OCI-LY7 (cell line): ENCODE results near the gene MAOA. TPM values are rescaled to one million over a fixed set of nuclear protein-coding genes. Genes with fewer than 3 reads are reported as not detected.

Source experiments
- BruUV-seq: library from RNA; stranded (reverse); fragments of 400-500 nt; replicated peaks from 2 replicates; lab custom pipeline; 2021; lab: Mats Ljungman, UMichigan
- CTCF ChIA-PET: fragments of 300-600 bp; sonication (Branson Sonifier 250); formaldehyde crosslinking; loops from one replicate; lab custom pipeline; 2022; ENCODE audit warnings: antibody characterized with exemption; ENCODE audit not compliant: unreplicated experiment; lab: Charles Lee
- POLR2A ChIA-PET: fragments of 300-600 bp; sonication (Branson Sonifier 250); formaldehyde crosslinking; loops from one replicate; lab custom pipeline; 2022; ENCODE audit warnings: antibody characterized with exemption; lab: Charles Lee
- DNase-seq: peaks from one replicate; pipeline ENCODE4 v3.0.0-alpha.2; 2015; ENCODE audit warnings: low spot score
- H2AFZ ChIP-seq: fragments of 200-600 bp; sonication (generic), shearing (Covaris generic); 2 replicates; pipeline ENCODE4 v1.6.1; 2014; ENCODE audit warnings: mild to moderate bottlenecking, antibody characterized with exemption, low read length, moderate library complexity
- H3K27ac ChIP-seq: fragments of 200-600 bp; sonication (generic); 2 replicates; pipeline ENCODE4 v1.5.1; 2014; ENCODE audit warnings: mixed run types, low read depth, mild to moderate bottlenecking, moderate library complexity, low read length, inconsistent platforms; ENCODE audit not compliant: poor library complexity, severe bottlenecking
- H3K36me3 ChIP-seq: fragments of 200-600 bp; sonication (generic); 2 replicates; pipeline ENCODE4 v1.6.1; 2014; ENCODE audit warnings: mild to moderate bottlenecking, antibody characterized with exemption, low read length, moderate library complexity, mixed read lengths; ENCODE audit not compliant: insufficient read depth
- H3K4me1 ChIP-seq: fragments of 200-600 bp; sonication (generic); 2 replicates; pipeline ENCODE4 v1.5.1; 2014; ENCODE audit warnings: mild to moderate bottlenecking, low read length; ENCODE audit not compliant: insufficient read depth, poor library complexity, severe bottlenecking
- H3K4me2 ChIP-seq: fragments of 200-600 bp; sonication (generic); 2 replicates; pipeline ENCODE4 v1.6.1; 2014; ENCODE audit warnings: mild to moderate bottlenecking, low read length
- H3K4me3 ChIP-seq: fragments of 200-600 bp; sonication (generic); 2 replicates; pipeline ENCODE4 v1.5.1; 2014; ENCODE audit warnings: mild to moderate bottlenecking, low read depth, low read length; ENCODE audit not compliant: poor library complexity, severe bottlenecking
- H3K79me2 ChIP-seq: fragments of 200-600 bp; sonication (generic); 2 replicates; pipeline ENCODE4 v1.6.1; 2016; ENCODE audit warnings: low read depth, mild to moderate bottlenecking, low read length, moderate library complexity, mixed read lengths; ENCODE audit not compliant: insufficient read depth
- H3K9me2 ChIP-seq: fragments of 200-600 bp; sonication (generic); 2 replicates; pipeline ENCODE4 v1.6.1; 2016; ENCODE audit warnings: mild to moderate bottlenecking, low read length, mixed read lengths; ENCODE audit not compliant: insufficient read depth
- H3K9me3 ChIP-seq: fragments of 200-600 bp; sonication (generic); 2 replicates; pipeline ENCODE4 v1.6.1; 2014; ENCODE audit warnings: mild to moderate bottlenecking, mixed run types, low read length, mixed read lengths
- H4K20me1 ChIP-seq: fragments of 200-600 bp; sonication (generic); 2 replicates; pipeline ENCODE4 v1.6.1; 2014; ENCODE audit warnings: mild to moderate bottlenecking, antibody characterized with exemption, low read length, moderate library complexity, mixed read lengths; ENCODE audit not compliant: insufficient read depth
- EZH2phosphoT487 ChIP-seq: fragments of 200-600 bp; sonication (generic); IDR thresholded peaks from 2 replicates; pipeline ENCODE4 v1.6.1; 2018; ENCODE audit warnings: low read depth, borderline replicate concordance, mild to moderate bottlenecking, mixed run types, antibody characterized with exemption, low read length, moderate library complexity, mixed read lengths
- intact Hi-C: fragments of 100-400 bp; cut with micrococcal nuclease; formaldehyde crosslinking; loops from one replicate; pipeline ENCODE4 v1.10.0; 2022; ENCODE audit not compliant: unreplicated experiment
- total RNA-seq, 2 experiments: library from RNA; depleted of rRNA in 1 of 2; stranded (reverse); fragments of >200 nt in 1 of 2; shearing (Covaris generic) in 1 of 2; gene quantifications; 2 replicates each; pipeline ENCODE4 v1.2.3, GENCODE V29; 2014 to 2022
- TF ChIP-seq, protein P1 (sequence below): fragments of 200-600 bp; sonication (generic); conservative IDR thresholded peaks from 2 replicates; pipeline ENCODE4 v1.5.1; 2014; ENCODE audit warnings: mild to moderate bottlenecking, antibody characterized with exemption, low read length, moderate library complexity, mixed read lengths

MAOA gene
- total RNA-seq, 2 experiments from 2014 or later = not detected

DNA sequence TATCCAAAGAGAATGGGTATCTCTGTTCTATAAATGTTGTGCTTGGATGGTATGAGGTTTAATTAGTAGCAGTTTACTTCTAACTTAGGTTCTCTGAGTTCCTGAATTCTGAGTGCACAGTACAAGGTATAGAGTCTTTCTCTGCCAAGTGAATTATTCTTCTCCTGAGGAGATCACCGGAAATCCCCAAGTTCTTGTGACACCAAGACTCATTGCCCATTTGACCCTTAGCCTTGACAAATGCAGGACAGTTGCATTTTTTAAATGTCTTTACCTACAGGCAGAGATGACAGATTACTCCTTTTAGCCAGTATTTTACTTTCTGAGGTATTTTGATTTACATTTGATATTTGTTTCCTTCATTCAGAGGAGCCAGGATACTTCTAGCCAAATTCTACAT lies 72.9 kb downstream of the MAOA start:
- Histone ChIP-seq H3K4me1 (no peaks in the 10 kb centered on the region), H3K79me2 (no peaks in the 10 kb centered on the region), H4K20me1 (no peaks in the 10 kb centered on the region), H3K9me3 (no peaks in the 10 kb centered on the region), H3K4me2 (no peak overlapping the region), H3K4me3 (no peak overlapping the region), H2AFZ (no peak overlapping the region), H3K36me3 (no peaks in the 10 kb centered on the region), H3K9me2 (no peaks in the 10 kb centered on the region), H3K27ac (no peak overlapping the region)
- no TSS peak for BruUV-seq
- intact Hi-C loops = no loop called here
- POLR2A ChIA-PET = no interaction called here
- no peak for DNase-seq
- TF ChIP-seq, protein P1, sequence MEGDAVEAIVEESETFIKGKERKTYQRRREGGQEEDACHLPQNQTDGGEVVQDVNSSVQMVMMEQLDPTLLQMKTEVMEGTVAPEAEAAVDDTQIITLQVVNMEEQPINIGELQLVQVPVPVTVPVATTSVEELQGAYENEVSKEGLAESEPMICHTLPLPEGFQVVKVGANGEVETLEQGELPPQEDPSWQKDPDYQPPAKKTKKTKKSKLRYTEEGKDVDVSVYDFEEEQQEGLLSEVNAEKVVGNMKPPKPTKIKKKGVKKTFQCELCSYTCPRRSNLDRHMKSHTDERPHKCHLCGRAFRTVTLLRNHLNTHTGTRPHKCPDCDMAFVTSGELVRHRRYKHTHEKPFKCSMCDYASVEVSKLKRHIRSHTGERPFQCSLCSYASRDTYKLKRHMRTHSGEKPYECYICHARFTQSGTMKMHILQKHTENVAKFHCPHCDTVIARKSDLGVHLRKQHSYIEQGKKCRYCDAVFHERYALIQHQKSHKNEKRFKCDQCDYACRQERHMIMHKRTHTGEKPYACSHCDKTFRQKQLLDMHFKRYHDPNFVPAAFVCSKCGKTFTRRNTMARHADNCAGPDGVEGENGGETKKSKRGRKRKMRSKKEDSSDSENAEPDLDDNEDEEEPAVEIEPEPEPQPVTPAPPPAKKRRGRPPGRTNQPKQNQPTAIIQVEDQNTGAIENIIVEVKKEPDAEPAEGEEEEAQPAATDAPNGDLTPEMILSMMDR = no peak
- CTCF ChIA-PET = no interaction called here

- Histone ChIP-seq H3K9me3 (no peaks in the 10 kb centered on the region), H3K4me3 (no peak overlapping the region), H3K79me2 (no peaks in the 10 kb centered on the region), H3K4me1 (no peaks in the 10 kb centered on the region), H4K20me1 (no peaks in the 10 kb centered on the region), H2AFZ (no peak overlapping the region), H3K36me3 (no peaks in the 10 kb centered on the region), H3K4me2 (no peak overlapping the region), H3K9me2 (no peaks in the 10 kb centered on the region), H3K27ac (no peak overlapping the region)
- ChIA-PET POLR2A (no interaction called here), CTCF (no interaction called here)
- DNase-seq = no peak
- BruUV-seq = no TSS peak
- intact Hi-C loops = no loop called here
- TF ChIP-seq, protein P1 = no peak
- TF ChIP-seq EZH2phosphoT487 = no peak
Observed at GRCh38 chrX:43731086-43731485, 75.0 kb downstream of the MAOA start.

- H3K9me3 ChIP-seq = no peaks in the 10 kb centered on the region
- ChIA-PET CTCF (no interaction called here), POLR2A (no interaction called here)
- intact Hi-C loops = no loop called here
- H3K27ac ChIP-seq = no peak overlapping the region
- DNase-seq = no peak
- no peak overlapping the region for H2AFZ ChIP-seq
- BruUV-seq = no TSS peak
- no peaks in the 10 kb centered on the region for H3K4me1 ChIP-seq
- no peaks in the 10 kb centered on the region for H3K36me3 ChIP-seq
- H4K20me1 ChIP-seq = no peaks in the 10 kb centered on the region
- H3K4me3 ChIP-seq = no peak overlapping the region
- no peaks in the 10 kb centered on the region for H3K79me2 ChIP-seq
- no peak overlapping the region for H3K4me2 ChIP-seq
- TF ChIP-seq, protein P1 = no peak
- no peak for TF ChIP-seq EZH2phosphoT487
- H3K9me2 ChIP-seq = no peaks in the 10 kb centered on the region
Observed at GRCh38 chrX:43733699-43734098, 77.6 kb downstream of the MAOA start.
